Body of pancreas (tissue), 4 donors: ENCODE measurements around the gene ADCY3.

Experiments
- CTCF ChIP-seq, 7 experiments: fragments of 450-650 bp in 4 of 7; fragments of 200-600 bp in 3 of 7; sonication (generic) in 3 of 7; IDR thresholded peaks; one replicate each; pipeline ENCODE4 v1.5.1; 2016 to 2019; ENCODE audit warnings: antibody characterized with exemption in 7 of 7
- POLR2A ChIP-seq, 3 donors: fragments of 450-650 bp; IDR thresholded peaks; one replicate each; pipeline ENCODE4 v1.6.1; 2016; ENCODE audit warnings: antibody characterized with exemption in 3 of 3, mild to moderate bottlenecking in 2 of 3

- no peak for TF ChIP-seq CTCF (IDR thresholded peaks at IDR 0.05)
- TF ChIP-seq POLR2A (IDR thresholded peaks at IDR 0.05) = no peak
Measured at GRCh38 chr2:24926220-24926601, 6.2 kb upstream of the ADCY3 start.
